GM21737 (cell line): ENCODE measurements around the gene NKAIN2.
"Not testable (repeated sequence)": the region's sequence is repeated elsewhere in the genome, so short reads cannot be mapped to it uniquely, and the experiment has no call there.

Experiments
- ATAC-seq: cut with Tn5 transposase; IDR thresholded peaks from one replicate; pipeline ENCODE4 v1.9.1; 2021; ENCODE audit warnings: mild to moderate bottlenecking, moderate library complexity; ENCODE audit not compliant: unreplicated experiment

Gene NKAIN2

GRCh38 chr6:124294574-124295200 lies 491.0 kb downstream of the NKAIN2 start:
- no peak for ATAC-seq

- ATAC-seq: no peak
These were observed 493.8 kb downstream of the NKAIN2 start for GRCh38 chr6:124297507-124297906.

GRCh38 chr6:124298730-124299129 lies 495.1 kb downstream of the NKAIN2 start:
- ATAC-seq: no peak

- ATAC-seq: not testable (repeated sequence)
These were observed 497.2 kb downstream of the NKAIN2 start for GRCh38 chr6:124300907-124301306.

- no peak for ATAC-seq
These were observed 500.3 kb downstream of the NKAIN2 start for GRCh38 chr6:124303971-124304370.

- ATAC-seq: no peak
These were observed 506.5 kb downstream of the NKAIN2 start for GRCh38 chr6:124310139-124310538.

- no peak for ATAC-seq
These were observed 515.7 kb downstream of the NKAIN2 start for GRCh38 chr6:124319410-124319809.

GRCh38 chr6:124324237-124324636 lies 520.6 kb downstream of the NKAIN2 start:
- ATAC-seq: no peak

GRCh38 chr6:124330197-124330596 lies 526.5 kb downstream of the NKAIN2 start:
- no peak for ATAC-seq

- ATAC-seq: no peak
These were observed 530.7 kb downstream of the NKAIN2 start for GRCh38 chr6:124334359-124334758.

- ATAC-seq: no peak
These were observed 536.1 kb downstream of the NKAIN2 start for GRCh38 chr6:124339610-124340334.

- ATAC-seq: not testable (repeated sequence)
These were observed 544.7 kb downstream of the NKAIN2 start for GRCh38 chr6:124348339-124348738.

GRCh38 chr6:124355146-124355545 lies 551.5 kb downstream of the NKAIN2 start:
- no peak for ATAC-seq

GRCh38 chr6:124356276-124356810 lies 552.7 kb downstream of the NKAIN2 start:
- no peak for ATAC-seq

- no peak for ATAC-seq
These were observed 553.1 kb downstream of the NKAIN2 start for GRCh38 chr6:124356811-124357210.

GRCh38 chr6:124368131-124368530 lies 564.5 kb downstream of the NKAIN2 start:
- ATAC-seq: no peak

- no peak for ATAC-seq
These were observed 568.4 kb downstream of the NKAIN2 start for GRCh38 chr6:124371974-124372475.

- ATAC-seq: no peak
These were observed 569.7 kb downstream of the NKAIN2 start for GRCh38 chr6:124373386-124373785.

- no peak for ATAC-seq
These were observed 585.5 kb downstream of the NKAIN2 start for GRCh38 chr6:124389127-124389526.

GRCh38 chr6:124393536-124393935 lies 589.9 kb downstream of the NKAIN2 start:
- no peak for ATAC-seq

- no peak for ATAC-seq
These were observed 592.7 kb downstream of the NKAIN2 start for GRCh38 chr6:124396361-124396760.
